Astrocyte of the cerebellum (primary cell): ENCODE data around the gene PPP2R2D.

Experiments
- DNase-seq: peaks from one replicate; pipeline ENCODE4 v3.0.0-alpha.2; 2011; ENCODE audit warnings: low read depth
- H3K4me3 ChIP-seq: 2 replicates; pipeline ENCODE4 v1.5.1; 2011; ENCODE audit warnings: mild to moderate bottlenecking, low read depth, low read length, moderate library complexity
- CTCF ChIP-seq: IDR thresholded peaks from 2 replicates; pipeline ENCODE4 v1.5.1; 2012; ENCODE audit warnings: low read length, low read depth, moderate library complexity, mild to moderate bottlenecking; ENCODE audit errors: missing control alignments
- in situ Hi-C: cut with HindIII; loops from 2 replicates; pipeline ENCODE4 v1.10.0; 2017; ENCODE audit warnings: low sequenced_read_pairs

Gene PPP2R2D

GRCh38 chr10:131944412-131944811 lies 43.6 kb downstream of the PPP2R2D start:
- H3K4me3 ChIP-seq = no peak overlapping the region
- no peak for DNase-seq
- in situ Hi-C loops = loop anchor here (5.0 kb wide), 1 partner anchor 37 kb away; no protein-coding TSS in a partner anchor
- no peak for TF ChIP-seq CTCF

GRCh38 chr10:131944976-131945695 lies 44.3 kb downstream of the PPP2R2D start:
- in situ Hi-C loops = loop anchor here (5.0 kb wide), 1 partner anchor 38 kb away; no protein-coding TSS in a partner anchor
- TF ChIP-seq CTCF = no peak
- DNase-seq = no peak
- no peak overlapping the region for H3K4me3 ChIP-seq

GRCh38 chr10:131946321-131946751 lies 45.5 kb downstream of the PPP2R2D start:
- no peak for TF ChIP-seq CTCF
- DNase-seq = peak; percentile 89
- no peak overlapping the region for H3K4me3 ChIP-seq
- in situ Hi-C loops = no loop called here

GRCh38 chr10:131946880-131947279 lies 46.1 kb downstream of the PPP2R2D start:
- DNase-seq = no peak
- no peak overlapping the region for H3K4me3 ChIP-seq
- no peak for TF ChIP-seq CTCF
- in situ Hi-C loops = no loop called here

GRCh38 chr10:131947631-131948347 lies 47.0 kb downstream of the PPP2R2D start:
- H3K4me3 ChIP-seq = no peak overlapping the region
- TF ChIP-seq CTCF = no peak
- DNase-seq = peak; percentile 53
- in situ Hi-C loops = no loop called here

GRCh38 chr10:131948501-131948900 lies 47.7 kb downstream of the PPP2R2D start:
- TF ChIP-seq CTCF = no peak
- H3K4me3 ChIP-seq = no peak overlapping the region
- DNase-seq = no peak
- in situ Hi-C loops = no loop called here
